ENCODE measurements around the gene STEEP1.
"Not testable (repeated sequence)": the region's sequence is repeated elsewhere in the genome, so short reads cannot be mapped to it uniquely, and the experiment has no call there.

Gene STEEP1

DNA sequence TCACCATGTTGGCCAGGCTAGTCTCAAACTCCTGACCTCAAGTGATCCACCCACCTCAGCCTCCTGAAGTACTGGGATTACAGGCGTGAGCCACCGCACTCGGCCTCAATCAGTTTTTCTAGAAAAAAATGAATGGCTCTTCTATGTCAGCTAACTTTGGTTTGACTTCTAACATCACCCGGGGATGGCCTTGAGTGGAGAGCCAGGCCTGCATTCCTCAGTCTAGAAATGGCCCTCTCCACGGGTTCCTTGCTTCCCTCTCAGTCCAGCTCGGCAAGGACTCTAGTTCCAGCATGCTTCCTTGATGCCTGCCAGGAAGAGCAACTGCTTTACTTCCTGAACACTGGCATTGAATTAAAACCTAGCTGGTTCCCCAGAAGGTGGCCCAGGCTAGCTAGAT is 58.0 kb downstream of the STEEP1 start:
- no peak for DNase-seq (ENCODE audit: low read depth)
- TF ChIP-seq, protein P1, sequence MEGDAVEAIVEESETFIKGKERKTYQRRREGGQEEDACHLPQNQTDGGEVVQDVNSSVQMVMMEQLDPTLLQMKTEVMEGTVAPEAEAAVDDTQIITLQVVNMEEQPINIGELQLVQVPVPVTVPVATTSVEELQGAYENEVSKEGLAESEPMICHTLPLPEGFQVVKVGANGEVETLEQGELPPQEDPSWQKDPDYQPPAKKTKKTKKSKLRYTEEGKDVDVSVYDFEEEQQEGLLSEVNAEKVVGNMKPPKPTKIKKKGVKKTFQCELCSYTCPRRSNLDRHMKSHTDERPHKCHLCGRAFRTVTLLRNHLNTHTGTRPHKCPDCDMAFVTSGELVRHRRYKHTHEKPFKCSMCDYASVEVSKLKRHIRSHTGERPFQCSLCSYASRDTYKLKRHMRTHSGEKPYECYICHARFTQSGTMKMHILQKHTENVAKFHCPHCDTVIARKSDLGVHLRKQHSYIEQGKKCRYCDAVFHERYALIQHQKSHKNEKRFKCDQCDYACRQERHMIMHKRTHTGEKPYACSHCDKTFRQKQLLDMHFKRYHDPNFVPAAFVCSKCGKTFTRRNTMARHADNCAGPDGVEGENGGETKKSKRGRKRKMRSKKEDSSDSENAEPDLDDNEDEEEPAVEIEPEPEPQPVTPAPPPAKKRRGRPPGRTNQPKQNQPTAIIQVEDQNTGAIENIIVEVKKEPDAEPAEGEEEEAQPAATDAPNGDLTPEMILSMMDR (IDR thresholded peaks at IDR 0.05; ENCODE audit: insufficient read depth, low read depth, low read length, missing control alignments): no peak
- no peak overlapping the region for H3K4me3 ChIP-seq (ENCODE audit: low read depth, low read length)

DNA sequence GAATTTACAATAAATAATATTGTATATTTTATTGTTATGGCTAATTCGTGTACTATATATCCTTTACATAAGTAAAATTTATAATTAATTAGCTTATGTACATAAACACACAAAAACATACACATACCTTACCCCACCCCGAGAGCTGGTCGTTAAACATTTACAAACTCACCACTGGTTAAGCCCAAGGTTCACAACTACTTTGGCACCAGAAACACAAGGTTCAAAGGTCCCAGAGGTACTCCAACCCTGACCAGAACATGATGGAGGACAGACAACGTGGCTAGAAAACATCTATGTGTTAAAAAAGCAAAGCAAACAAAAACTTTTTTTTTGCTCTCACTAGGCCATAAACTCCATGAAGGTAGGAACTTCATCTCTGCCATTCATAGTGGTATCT is 59.3 kb downstream of the STEEP1 start:
- TF ChIP-seq, protein P1 (IDR thresholded peaks at IDR 0.05; ENCODE audit: insufficient read depth, low read depth, low read length, missing control alignments): no peak
- DNase-seq (ENCODE audit: low read depth): no peak
- no peak overlapping the region for H3K4me3 ChIP-seq (ENCODE audit: low read depth, low read length)

DNA sequence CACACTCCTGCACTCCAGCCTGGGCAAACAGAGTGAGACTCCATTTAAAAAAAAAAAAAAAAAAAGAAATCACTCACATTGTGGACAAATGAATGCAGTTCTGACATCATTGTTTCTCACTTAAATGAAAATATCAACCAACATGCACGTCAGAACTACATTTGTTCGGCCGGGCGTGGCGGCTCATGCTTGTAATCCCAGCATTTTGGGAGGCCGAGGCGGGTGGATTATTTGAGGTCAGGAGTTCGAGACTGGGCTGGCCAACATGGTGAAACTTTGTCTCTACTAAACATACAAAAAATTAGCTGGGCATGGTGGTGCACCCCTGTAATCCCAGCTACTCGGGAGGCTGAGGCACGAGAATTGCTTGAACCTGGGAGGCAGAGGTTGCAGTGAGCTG is 60.1 kb downstream of the STEEP1 start:
- DNase-seq (ENCODE audit: low read depth); H3K4me3 ChIP-seq (ENCODE audit: low read depth, low read length): not testable (repeated sequence)

DNA sequence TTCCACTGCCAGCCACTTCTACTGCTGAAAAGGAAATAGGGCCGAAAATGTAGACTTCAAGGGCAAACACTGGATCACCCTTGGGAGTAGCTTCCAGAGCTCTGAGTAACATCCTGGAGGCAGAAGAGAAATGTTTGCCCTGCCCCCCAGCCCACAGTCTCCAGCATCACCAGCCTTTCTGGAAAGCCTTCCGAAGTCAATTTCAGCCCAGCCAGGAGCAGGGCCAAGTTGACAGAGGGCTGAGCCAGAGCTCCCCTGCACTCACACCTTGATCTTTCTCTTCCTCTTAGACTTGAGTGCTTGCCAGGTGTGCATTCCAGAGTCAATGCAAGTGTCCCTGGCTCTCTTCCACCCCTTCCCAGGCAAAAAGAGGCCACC is 61.7 kb downstream of the STEEP1 start:
- no peak for DNase-seq (ENCODE audit: low read depth)
- H3K4me3 ChIP-seq (ENCODE audit: low read depth, low read length): no peak overlapping the region
- TF ChIP-seq, protein P1 (IDR thresholded peaks at IDR 0.05; ENCODE audit: insufficient read depth, low read depth, low read length, missing control alignments): no peak

DNA sequence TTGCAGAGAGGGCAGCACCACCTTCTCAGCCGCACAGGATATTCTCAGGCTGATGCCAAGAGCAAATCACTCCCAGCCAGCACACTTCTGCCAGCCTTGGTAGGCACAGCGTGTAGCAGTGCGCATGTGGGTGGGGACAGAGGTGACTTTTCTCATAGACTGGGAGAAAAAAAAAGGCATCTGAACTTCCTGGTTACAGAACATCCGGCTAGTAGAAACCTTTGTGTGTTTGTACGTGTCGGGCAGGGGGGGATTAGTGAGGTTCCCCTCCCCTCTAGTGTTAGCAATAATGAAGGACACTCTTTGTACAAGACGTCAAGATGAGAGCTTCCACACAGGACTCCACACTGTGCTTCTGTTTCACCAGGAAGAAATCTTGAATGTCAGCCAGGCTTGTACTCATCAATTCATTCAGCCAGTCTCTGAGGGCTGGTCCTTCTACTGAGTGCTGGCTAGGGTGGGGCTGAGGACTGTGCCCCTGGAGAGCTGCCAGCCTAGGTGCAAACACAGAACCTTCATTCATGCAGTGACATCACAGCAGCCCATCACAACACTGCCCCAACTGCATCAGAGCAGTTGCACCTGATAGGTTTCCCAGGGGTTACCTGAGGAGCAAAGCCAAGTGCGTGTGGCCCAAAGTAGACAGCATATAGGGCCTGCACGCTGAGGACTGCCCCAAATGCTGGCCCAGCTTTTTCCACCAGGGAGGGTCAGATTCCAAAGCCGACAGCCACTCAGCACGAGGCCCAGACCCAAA is 62.3 kb downstream of the STEEP1 start:
- peak; percentile 9 for DNase-seq (ENCODE audit: low read depth)

DNA sequence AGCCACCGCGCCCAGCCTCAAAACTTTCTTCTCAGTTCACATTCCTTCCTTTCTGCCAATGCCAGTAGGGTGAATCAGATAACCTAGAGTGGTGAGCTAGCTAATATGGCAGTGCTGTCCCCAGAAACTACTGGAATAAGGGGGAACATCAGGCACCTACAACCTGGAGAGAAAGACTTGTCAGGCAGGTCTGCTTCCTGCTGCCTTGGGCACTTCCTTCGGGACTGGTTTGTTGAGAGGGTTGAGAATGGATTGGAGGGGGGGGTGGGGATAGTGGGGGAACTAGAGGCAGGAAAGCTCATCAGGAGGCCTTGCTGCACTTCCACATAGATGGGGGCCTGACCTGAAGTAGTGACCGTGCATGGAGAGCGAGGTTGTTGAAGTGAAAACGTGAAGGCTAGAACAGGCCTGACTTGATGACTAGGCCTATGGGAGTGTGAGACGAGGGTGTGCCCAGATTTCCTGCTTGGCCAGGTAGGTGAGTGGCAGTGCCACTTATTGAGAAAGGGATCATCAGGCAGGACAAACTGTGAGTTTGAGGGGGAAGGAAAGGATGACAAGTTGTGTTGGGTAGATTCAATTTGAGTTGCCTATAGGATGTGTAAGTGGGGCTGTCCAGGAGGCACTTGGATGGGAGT is 63.6 kb downstream of the STEEP1 start:
- DNase-seq (ENCODE audit: low read depth): no peak
- TF ChIP-seq, protein P1 (IDR thresholded peaks at IDR 0.05; ENCODE audit: insufficient read depth, low read depth, low read length, missing control alignments): no peak
- no peak overlapping the region for H3K4me3 ChIP-seq (ENCODE audit: low read depth, low read length)

More for the DNA sequence above, 62.3 kb downstream of the STEEP1 start:
- TF ChIP-seq, protein P1 (IDR thresholded peaks at IDR 0.05; ENCODE audit: insufficient read depth, low read depth, low read length, missing control alignments): no peak
- H3K4me3 ChIP-seq (ENCODE audit: low read depth, low read length): no peak overlapping the region

DNA sequence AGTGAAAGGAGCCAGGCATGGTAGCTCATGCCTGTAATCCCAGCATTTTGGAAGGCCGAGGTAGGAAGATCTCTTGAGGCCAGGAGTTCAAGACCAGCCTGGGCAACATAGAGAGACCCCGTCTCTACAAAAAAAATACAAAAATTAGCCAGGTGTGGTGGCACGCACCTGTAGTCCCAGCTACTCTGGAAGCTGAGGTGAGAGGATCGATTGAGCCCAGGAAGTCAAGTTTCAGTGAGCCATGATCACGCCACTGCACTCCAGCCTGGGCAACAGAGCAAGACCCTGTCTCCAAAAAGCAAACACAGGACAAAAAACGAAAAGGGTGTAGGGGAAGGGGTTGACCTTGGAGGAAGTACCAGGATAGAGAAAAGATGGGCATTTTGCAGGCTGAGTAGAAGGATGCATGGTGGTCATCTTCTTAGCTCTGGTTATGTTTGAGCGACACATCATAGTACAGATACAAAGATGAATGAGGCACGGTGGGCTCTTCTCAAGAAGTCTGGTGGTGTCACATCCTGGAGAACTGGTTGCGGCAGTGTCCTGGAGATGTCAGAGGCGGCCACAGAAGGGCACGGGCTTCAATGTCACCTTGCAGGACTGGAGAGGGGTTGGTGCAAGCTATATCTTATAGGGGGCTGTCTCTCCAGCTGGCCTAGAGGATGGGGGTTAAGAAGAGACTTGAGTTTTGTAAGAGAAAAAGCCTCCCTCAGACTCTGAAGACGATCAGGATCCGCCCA is 65.0 kb downstream of the STEEP1 start:
- no peak for DNase-seq (ENCODE audit: low read depth)
- H3K4me3 ChIP-seq (ENCODE audit: low read depth, low read length): no peak overlapping the region
- TF ChIP-seq, protein P1 (IDR thresholded peaks at IDR 0.05; ENCODE audit: insufficient read depth, low read depth, low read length, missing control alignments): no peak

All from GM12865 (cell line).